ENCODE data around the gene GTF3C2. TPM values are rescaled to one million over a fixed set of nuclear protein-coding genes. Genes with fewer than 3 reads are reported as not detected.

Gene GTF3C2
- total RNA-seq, 1 donor = 36.7 TPM

DNA sequence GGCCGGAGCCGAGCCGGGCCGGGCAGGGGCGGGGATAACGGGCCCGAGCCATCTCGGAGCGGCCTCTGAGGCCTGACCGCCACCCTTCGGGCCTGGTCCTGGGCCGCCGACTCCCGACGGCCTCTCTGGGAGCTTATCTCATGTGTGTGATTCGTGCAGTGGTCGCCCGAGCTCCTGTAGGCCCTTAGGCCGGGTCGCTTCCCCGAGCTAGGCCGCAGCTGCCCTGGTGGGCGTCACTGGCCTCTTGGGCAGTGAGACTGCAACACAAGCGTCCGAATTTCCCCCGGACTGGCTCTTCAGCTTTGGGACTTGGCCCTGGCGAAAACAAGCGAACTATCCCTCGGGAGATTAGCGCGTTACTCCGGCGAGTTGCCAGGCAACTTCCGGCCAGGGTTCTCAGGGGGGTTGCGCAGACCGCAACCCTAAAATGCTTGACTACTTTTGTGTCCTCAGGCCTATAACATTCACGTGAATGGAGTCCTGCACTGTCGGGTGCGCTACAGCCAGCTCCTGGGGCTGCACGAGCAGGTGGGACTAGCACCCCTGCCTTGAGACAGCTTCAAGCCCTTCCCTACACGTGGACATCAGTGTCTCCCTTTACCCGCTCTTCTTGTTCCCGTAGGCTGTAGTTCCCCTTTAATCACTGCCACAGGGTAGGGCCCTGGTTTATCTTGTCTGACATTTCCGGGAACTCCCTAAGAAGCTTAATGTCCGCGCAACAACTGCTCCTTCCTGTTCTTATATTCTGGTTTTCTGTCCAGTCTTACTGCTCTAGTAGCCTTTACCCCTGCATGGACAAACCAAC lies 14.5 kb upstream of the GTF3C2 start:
- TF ChIP-seq, protein P1, sequence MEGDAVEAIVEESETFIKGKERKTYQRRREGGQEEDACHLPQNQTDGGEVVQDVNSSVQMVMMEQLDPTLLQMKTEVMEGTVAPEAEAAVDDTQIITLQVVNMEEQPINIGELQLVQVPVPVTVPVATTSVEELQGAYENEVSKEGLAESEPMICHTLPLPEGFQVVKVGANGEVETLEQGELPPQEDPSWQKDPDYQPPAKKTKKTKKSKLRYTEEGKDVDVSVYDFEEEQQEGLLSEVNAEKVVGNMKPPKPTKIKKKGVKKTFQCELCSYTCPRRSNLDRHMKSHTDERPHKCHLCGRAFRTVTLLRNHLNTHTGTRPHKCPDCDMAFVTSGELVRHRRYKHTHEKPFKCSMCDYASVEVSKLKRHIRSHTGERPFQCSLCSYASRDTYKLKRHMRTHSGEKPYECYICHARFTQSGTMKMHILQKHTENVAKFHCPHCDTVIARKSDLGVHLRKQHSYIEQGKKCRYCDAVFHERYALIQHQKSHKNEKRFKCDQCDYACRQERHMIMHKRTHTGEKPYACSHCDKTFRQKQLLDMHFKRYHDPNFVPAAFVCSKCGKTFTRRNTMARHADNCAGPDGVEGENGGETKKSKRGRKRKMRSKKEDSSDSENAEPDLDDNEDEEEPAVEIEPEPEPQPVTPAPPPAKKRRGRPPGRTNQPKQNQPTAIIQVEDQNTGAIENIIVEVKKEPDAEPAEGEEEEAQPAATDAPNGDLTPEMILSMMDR (IDR thresholded peaks at IDR 0.05; ENCODE audit: insufficient read depth, low read depth, low read length) = no peak

DNA sequence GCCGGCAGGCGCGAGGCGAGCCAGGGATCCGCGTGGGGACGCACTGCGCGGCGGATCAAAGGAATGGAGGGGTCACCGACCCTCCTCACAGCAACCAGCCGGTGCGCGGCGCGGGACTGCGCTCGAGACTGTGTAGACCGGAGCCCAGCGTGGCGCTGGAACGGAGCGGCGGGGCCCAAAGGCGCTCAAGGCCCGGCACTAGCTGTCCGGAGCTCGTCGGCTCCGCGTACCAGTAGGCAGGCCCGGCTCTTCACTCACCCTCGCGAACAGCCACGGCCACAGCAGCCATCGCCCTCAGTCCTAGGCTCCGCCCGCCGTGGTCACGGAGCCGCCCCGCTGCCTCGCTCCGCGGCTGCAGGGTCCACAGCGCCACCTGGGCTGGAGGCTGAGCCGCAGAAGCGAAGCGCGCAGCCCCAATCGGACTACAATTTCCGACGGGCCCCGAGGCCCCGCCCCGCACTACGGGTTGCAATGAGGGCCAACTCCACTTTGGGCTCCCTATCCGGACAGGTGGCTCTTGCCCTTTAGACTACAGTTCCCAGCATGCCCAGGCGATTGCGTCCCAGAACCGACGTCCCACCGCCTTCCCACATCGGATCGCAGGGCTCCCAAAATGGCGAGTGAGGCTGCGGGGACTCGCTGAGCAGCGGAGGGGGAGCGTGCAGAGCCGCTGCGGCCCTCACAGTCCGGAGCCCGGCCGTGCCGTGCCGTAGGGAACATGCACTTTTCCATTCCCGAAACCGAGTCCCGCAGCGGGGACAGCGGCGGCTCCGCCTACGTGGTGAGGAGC lies 13.7 kb upstream of the GTF3C2 start, which contains the start of the genes EIF2B4 and SNX17:
EIF2B4 (minus strand) TSS at position 313 of the 790 bp plus-strand sequence; CDS start at position 289, 24 bp downstream.
SNX17 (plus strand) TSS at position 591 of the 790 bp plus-strand sequence; CDS start at position 719, 128 bp downstream.
- TF ChIP-seq, protein P1 (IDR thresholded peaks at IDR 0.05; ENCODE audit: insufficient read depth, low read depth, low read length) = peak; percentile 72
- H3K4me3 ChIP-seq (ENCODE audit: low read depth, low read length) = peak within 1 kb of the TSS; percentile 88
- DNase-seq (ENCODE audit: low read depth) = peak; percentile 99

More for the DNA sequence above, 14.5 kb upstream of the GTF3C2 start:
- peak; percentile 79 for DNase-seq (ENCODE audit: low read depth)
- peak overlapping the region; percentile 88 for H3K4me3 ChIP-seq (ENCODE audit: low read depth, low read length)

DNA sequence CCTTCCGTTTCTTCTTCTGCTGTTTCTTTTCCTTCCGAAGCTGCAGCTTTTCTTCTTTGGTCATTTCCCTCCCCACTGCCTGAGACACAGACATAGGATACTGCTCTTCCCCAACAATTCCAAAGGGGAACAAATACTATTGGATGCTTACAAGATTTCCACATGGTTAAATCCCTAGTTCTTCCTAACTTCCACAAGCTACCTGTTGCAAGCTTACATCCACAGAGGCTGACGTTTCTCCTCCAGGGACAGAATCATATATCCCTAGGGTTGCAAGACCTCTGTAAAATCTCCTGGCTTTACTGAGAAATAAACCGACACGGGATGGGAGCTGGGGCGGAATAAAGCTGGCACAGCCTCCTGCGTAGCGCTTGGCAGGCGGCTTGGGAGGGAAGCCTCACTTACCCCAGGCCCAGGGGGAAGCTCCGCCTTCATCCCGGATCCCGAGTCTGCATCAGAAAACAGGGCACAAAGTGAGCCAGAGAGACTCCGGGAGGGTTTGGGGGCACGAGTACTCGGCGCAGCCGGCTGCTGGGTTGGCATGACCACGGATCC lies 13.0 kb upstream of the GTF3C2 start:
- peak; percentile 57 for DNase-seq (ENCODE audit: low read depth)
- TF ChIP-seq, protein P1 (IDR thresholded peaks at IDR 0.05; ENCODE audit: insufficient read depth, low read depth, low read length) = no peak
- H3K4me3 ChIP-seq (ENCODE audit: low read depth, low read length) = peak overlapping the region; percentile 88

DNA sequence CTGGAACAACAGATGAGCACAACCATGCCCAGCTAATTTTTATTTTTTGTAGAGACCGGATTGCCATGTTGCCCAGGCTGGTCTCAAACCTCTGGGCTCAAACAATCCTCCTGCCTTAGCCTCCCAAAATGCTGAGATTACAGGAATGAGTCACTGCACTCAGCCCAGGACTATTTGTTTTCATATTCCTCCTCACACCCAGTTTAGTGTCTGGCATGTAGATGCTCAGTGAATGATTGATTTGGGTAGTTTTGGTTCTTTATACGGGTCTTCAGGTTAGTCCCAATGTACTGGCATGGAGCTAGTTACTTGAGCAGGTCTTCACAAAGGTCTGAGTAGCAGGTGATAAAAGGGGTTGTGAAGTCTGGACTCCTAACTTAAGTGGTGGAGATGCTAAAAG lies 7.4 kb upstream of the GTF3C2 start:
- no peak overlapping the region for H3K4me3 ChIP-seq (ENCODE audit: low read depth, low read length)
- TF ChIP-seq, protein P1 (IDR thresholded peaks at IDR 0.05; ENCODE audit: insufficient read depth, low read depth, low read length) = no peak
- DNase-seq (ENCODE audit: low read depth) = no peak

DNA sequence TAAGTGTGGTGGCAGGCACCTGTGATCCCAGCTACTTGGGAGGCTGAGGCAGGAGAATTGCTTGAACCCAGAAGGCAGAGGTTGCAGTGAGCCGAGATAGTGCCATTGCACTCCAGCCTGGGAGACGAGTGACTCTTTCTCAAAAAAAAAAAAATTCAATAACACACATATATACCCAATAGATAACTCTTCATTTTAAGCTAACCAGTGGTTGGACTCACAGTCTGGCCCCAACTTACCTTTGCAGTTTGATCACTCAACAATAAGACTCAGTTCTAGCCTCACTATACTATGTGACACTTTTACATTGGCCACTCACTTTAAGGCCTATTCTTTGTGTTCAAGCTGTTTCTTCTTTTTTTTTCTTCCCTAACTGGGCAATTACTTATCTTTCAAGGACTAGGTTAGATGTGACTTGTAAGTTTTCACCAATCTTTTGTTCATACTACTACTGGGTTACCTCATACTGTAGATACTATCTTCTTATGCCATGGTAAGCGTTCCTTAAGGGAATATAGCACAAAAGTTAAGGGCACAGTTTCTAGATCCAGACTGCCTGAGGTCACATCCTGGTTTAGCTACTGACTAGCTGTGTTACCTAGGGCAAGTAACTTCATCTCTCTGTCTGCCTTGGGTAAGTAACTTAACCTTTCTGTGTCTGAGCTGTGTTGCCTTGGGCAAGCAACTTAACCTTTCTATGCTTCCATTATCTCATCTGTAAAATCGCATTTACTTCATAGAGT lies 6.3 kb upstream of the GTF3C2 start:
- TF ChIP-seq, protein P1 (IDR thresholded peaks at IDR 0.05; ENCODE audit: insufficient read depth, low read depth, low read length) = no peak
- DNase-seq (ENCODE audit: low read depth) = no peak
- no peak overlapping the region for H3K4me3 ChIP-seq (ENCODE audit: low read depth, low read length)

DNA sequence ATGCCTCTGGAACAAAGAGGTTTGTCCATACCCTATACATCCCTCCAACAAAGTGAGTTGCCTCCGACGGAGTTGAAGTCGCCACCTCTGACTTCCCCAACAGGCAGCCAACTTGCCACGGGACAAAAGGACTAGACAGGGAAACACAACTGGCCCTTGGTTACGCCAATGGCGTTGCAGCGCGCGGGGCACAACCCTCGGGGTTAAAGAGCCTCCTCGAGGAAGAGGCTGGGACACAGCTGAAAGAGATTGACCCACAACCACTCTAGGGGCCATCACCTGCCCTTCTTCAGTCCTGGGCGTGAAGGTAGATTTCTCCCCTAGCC lies 545 bp downstream of the GTF3C2 start:
- peak; percentile 76 for DNase-seq (ENCODE audit: low read depth)
- peak overlapping the region; percentile 91 for H3K4me3 ChIP-seq (ENCODE audit: low read depth, low read length)
- TF ChIP-seq, protein P1 (IDR thresholded peaks at IDR 0.05; ENCODE audit: insufficient read depth, low read depth, low read length) = no peak

Measured in fibroblast of villous mesenchyme (primary cell).